ENCODE measurements around the gene PPARA. TPM values are rescaled to one million over a fixed set of nuclear protein-coding genes. Genes with fewer than 3 reads are reported as not detected.

The PPARA gene
- total and polyA plus RNA-seq, 7 donors, result 11.0 to 55.8 (median 37.3) TPM

DNA sequence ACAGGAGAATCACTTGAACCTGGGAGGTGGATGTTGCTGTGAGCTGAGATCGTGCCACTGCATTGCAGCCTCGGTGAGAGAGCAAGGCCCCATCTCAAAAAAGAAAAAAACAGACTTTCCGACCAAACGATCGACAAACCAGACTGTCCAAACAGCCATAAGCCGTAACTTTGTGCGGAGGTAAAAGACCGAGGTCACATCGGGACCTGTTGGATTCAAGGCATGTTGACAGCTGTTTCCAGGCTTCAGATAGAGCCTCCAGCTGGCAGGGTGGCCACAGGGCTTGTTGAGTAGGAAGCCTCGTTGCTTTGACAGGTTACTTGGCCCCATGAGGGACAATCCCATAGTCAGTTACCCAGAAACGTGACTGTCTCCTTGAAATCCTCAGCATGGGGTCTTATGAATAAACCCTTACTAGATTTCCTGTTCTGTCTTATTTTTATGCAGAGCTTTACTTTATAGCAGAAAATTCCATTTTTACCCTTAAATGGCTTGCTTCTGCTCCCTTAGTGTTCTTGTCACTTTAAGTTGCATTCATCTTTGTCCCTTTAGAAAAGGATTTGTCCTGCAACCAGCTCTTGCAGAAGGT is 22.3 kb downstream of the PPARA start:
- WGBS, 3 donors, result 20 to 41% (median 34%) methylated on average over 11 of the region's 11 CpGs
- peaks cover 32% of the 10 kb centered on the region for H3K4me1 ChIP-seq
- TF ChIP-seq, protein P1, sequence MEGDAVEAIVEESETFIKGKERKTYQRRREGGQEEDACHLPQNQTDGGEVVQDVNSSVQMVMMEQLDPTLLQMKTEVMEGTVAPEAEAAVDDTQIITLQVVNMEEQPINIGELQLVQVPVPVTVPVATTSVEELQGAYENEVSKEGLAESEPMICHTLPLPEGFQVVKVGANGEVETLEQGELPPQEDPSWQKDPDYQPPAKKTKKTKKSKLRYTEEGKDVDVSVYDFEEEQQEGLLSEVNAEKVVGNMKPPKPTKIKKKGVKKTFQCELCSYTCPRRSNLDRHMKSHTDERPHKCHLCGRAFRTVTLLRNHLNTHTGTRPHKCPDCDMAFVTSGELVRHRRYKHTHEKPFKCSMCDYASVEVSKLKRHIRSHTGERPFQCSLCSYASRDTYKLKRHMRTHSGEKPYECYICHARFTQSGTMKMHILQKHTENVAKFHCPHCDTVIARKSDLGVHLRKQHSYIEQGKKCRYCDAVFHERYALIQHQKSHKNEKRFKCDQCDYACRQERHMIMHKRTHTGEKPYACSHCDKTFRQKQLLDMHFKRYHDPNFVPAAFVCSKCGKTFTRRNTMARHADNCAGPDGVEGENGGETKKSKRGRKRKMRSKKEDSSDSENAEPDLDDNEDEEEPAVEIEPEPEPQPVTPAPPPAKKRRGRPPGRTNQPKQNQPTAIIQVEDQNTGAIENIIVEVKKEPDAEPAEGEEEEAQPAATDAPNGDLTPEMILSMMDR (IDR thresholded peaks at IDR 0.05), result no peak
- H3K27me3 ChIP-seq (ENCODE audit: insufficient read depth in 3 of 3, low read length in 2 of 3), result no peaks in the 10 kb centered on the region
- H3K27ac ChIP-seq, result peak overlapping the region; percentile 67
- H3K36me3 ChIP-seq (ENCODE audit: insufficient read depth in 1 of 2, low read depth in 1 of 2), result peaks cover 0 to 6% of the 10 kb centered on the region in 2 donors
- peak; percentile 81 to 88 (median 85) for ATAC-seq
- H3K9me3 ChIP-seq, result no peaks in the 10 kb centered on the region
- H3K4me3 ChIP-seq, result peak overlapping the region; percentile 17
- DNase-seq, result peak; percentile 29 to 68
- intact Hi-C loops (cut with DNase I), result no loop called here

DNA sequence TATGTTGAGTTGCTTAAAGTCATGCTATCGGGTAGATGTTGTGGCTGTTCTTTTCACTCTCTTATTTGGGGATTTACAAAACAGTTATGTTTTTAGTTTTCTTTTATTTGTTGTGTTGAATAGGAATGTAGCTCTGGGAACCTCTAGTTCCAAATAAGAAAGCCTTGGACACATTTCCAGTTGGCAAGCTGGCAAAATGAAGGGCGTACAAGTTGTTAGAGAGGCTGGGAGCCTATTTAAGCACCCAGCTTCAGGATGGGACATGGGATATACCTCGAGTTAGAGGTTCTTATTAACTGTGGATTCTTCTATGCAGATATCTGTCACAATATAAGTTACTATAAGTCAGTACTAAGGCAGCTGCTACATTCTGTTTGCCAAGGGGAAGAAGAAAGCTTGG is 22.8 kb downstream of the PPARA start:
- Histone ChIP-seq H3K4me1 (peaks cover 32% of the 10 kb centered on the region), H3K4me3 (no peak overlapping the region), H3K27ac (peak overlapping the region; percentile 67), H3K36me3 (ENCODE audit: insufficient read depth in 1 of 2, low read depth in 1 of 2) (peaks cover 0 to 10% of the 10 kb centered on the region in 2 donors), H3K9me3 (no peaks in the 10 kb centered on the region), H3K27me3 (ENCODE audit: insufficient read depth in 3 of 3, low read length in 2 of 3) (no peaks in the 10 kb centered on the region)
- ATAC-seq (peak in 2 of 4 donors; percentile 19 to 39), DNase-seq (no peak)
- intact Hi-C loops (cut with DNase I), result no loop called here
- 29 to 43% (median 35%) methylated on average over 3 of the region's 3 CpGs for WGBS, 3 donors
- TF ChIP-seq, protein P1 (IDR thresholded peaks at IDR 0.05), result no peak

DNA sequence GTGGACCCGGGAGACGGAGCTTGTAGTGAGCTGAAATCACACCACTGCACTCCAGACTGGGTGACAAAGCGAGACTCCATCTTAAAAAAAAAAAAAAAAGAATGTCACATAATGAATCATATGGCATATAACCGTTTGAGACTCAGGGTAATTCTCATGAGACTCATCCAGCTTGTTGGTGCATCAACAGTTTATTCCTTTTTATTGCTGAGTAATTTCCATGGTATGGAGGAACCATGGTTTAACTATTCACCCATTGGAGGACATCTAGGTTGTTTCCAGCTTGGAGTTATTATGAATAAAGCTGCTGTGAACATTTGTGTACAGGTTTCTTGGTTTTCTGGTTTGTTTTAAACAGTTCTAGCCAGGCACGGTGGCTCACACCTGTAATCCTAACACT is 25.3 kb downstream of the PPARA start:
- Histone ChIP-seq H3K27ac (no peak overlapping the region), H3K4me3 (no peak overlapping the region), H3K27me3 (ENCODE audit: insufficient read depth in 3 of 3, low read length in 2 of 3) (no peaks in the 10 kb centered on the region), H3K4me1 (peaks cover 29% of the 10 kb centered on the region), H3K9me3 (peaks cover 4% of the 10 kb centered on the region), H3K36me3 (ENCODE audit: insufficient read depth in 1 of 2, low read depth in 1 of 2) (peaks cover 9 to 17% of the 10 kb centered on the region in 2 donors)
- DNase-seq (no peak), ATAC-seq (no peak)
- WGBS, 3 donors, result 83 to 86% (median 86%) methylated on average over 5 of the region's 5 CpGs
- TF ChIP-seq, protein P1 (IDR thresholded peaks at IDR 0.05), result no peak
- intact Hi-C loops (cut with DNase I), result no loop called here

DNA sequence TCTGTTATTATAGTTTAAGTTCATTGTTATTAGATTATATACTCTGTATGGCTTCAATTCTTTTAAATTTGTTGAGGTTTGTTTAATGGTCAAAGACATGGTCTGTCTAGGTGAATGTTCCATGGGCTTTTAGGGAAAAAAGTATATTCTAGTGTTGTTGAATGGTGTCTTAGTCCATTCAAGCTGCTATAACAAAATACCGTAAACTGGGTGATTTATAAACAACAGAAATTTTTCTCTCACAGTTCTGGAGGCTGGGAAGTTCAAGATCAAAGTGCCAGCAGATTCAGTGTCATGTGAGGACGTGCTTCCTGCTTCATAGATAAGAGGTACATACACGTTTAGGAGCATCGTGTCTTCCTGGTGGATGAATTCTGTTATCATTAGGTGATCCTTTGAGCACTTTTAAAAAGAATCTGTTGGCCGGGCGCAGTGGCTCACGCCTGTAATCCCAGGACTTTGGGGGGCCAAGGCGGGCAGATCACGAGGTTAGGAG is 26.2 kb downstream of the PPARA start:
- H3K27me3 ChIP-seq (ENCODE audit: insufficient read depth in 3 of 3, low read length in 2 of 3), result no peaks in the 10 kb centered on the region
- ATAC-seq (no peak), DNase-seq (no peak)
- H3K9me3 ChIP-seq, result peaks cover 7% of the 10 kb centered on the region
- intact Hi-C loops (cut with DNase I), result no loop called here
- peaks cover 19% of the 10 kb centered on the region for H3K4me1 ChIP-seq
- no peak overlapping the region for H3K4me3 ChIP-seq
- H3K36me3 ChIP-seq (ENCODE audit: insufficient read depth in 1 of 2, low read depth in 1 of 2), result peaks cover 9 to 25% of the 10 kb centered on the region in 2 donors
- TF ChIP-seq, protein P1 (IDR thresholded peaks at IDR 0.05), result no peak
- 91 to 94% (median 92%) methylated on average over 9 of the region's 9 CpGs for WGBS, 3 donors
- H3K27ac ChIP-seq, result no peak overlapping the region

All from psoas muscle (tissue), 8 donors.